ENCODE measurements around the gene PM20D1. TPM values are rescaled to one million over a fixed set of nuclear protein-coding genes. Genes with fewer than 3 reads are reported as not detected.
"Not testable (repeated sequence)": the region's sequence is repeated elsewhere in the genome, so short reads cannot be mapped to it uniquely, and the experiment has no call there.

The PM20D1 gene
- total RNA-seq, 1 experiment from 2014 or later, result 0.26 TPM

DNA sequence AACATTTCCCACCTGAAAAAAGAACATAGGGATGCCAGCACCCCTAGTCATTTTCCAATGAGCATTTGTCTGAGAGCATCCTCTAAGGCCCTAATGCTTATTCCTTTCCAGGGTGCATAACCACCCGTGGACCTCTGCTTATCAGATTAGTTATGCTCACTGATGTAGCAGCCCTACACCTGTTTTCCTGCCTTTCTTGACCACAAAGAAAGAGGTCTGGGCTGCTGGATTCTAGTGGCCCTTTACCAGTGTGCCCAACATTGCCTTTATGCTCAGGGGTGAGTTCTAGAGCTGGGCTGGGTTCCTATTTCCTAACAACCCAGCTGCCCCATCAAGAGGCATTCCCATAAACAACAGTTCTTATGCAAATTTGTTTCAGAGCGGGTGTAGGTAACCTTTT is 20.3 kb upstream of the PM20D1 start:
- Mint-ChIP-seq H3K4me1 (ENCODE audit: low read depth, unreplicated experiment) (no peaks in the 10 kb centered on the region), H3K36me3 (ENCODE audit: insufficient read depth, unreplicated experiment) (no peaks in the 10 kb centered on the region), H3K9me3 (ENCODE audit: low read depth, unreplicated experiment) (no peaks in the 10 kb centered on the region), H3K4me3 (ENCODE audit: low read depth, unreplicated experiment) (no peak overlapping the region), H3K27me3 (ENCODE audit: unreplicated experiment) (peaks cover 14% of the 10 kb centered on the region), H3K27ac (ENCODE audit: unreplicated experiment) (no peak overlapping the region)
- no peak for DNase-seq
- TF ChIP-seq CTCF (IDR thresholded peaks at IDR 0.05; ENCODE audit: unreplicated experiment), result no peak
- intact Hi-C loops (cut with micrococcal nuclease; ENCODE audit: unreplicated experiment), result no loop called here
- CTCF ChIA-PET, result no interaction called here
- no TSS peak for BruUV-seq (replicated peaks)

GRCh38 chr1:205861540-205861939 is 11.6 kb upstream of the PM20D1 start:
- Mint-ChIP-seq H3K27me3 (ENCODE audit: unreplicated experiment) (peaks cover 33% of the 10 kb centered on the region), H3K9me3 (ENCODE audit: low read depth, unreplicated experiment) (peaks cover 2% of the 10 kb centered on the region), H3K4me1 (ENCODE audit: low read depth, unreplicated experiment) (peaks cover 12% of the 10 kb centered on the region), H3K4me3 (ENCODE audit: low read depth, unreplicated experiment) (no peak overlapping the region), H3K36me3 (ENCODE audit: insufficient read depth, unreplicated experiment) (no peaks in the 10 kb centered on the region), H3K27ac (ENCODE audit: unreplicated experiment) (no peak overlapping the region)
- CTCF ChIA-PET, result no interaction called here
- no peak for DNase-seq
- TF ChIP-seq CTCF (IDR thresholded peaks at IDR 0.05; ENCODE audit: unreplicated experiment), result no peak
- intact Hi-C loops (cut with micrococcal nuclease; ENCODE audit: unreplicated experiment), result no loop called here
- BruUV-seq (replicated peaks), result no TSS peak

GRCh38 chr1:205858141-205858961 is 8.4 kb upstream of the PM20D1 start:
- no peak overlapping the region for H3K27ac Mint-ChIP-seq (ENCODE audit: unreplicated experiment)
- no peak for TF ChIP-seq CTCF (IDR thresholded peaks at IDR 0.05; ENCODE audit: unreplicated experiment)
- H3K27me3 Mint-ChIP-seq (ENCODE audit: unreplicated experiment), result peaks cover 12% of the 10 kb centered on the region
- CTCF ChIA-PET, result interaction anchor here (1.1 kb wide), 1 partner anchor 66 kb away, joined by 6 read pairs; no protein-coding TSS in a partner anchor
- no peak for DNase-seq
- intact Hi-C loops (cut with micrococcal nuclease; ENCODE audit: unreplicated experiment), result loop anchor here (10.0 kb wide), 1 partner anchor 64 kb away; no protein-coding TSS in a partner anchor
- BruUV-seq (replicated peaks), result no TSS peak
- peaks cover 8% of the 10 kb centered on the region for H3K9me3 Mint-ChIP-seq (ENCODE audit: low read depth, unreplicated experiment)
- peaks cover 12% of the 10 kb centered on the region for H3K4me1 Mint-ChIP-seq (ENCODE audit: low read depth, unreplicated experiment)
- H3K4me3 Mint-ChIP-seq (ENCODE audit: low read depth, unreplicated experiment), result peak overlapping the region; percentile 1
- H3K36me3 Mint-ChIP-seq (ENCODE audit: insufficient read depth, unreplicated experiment), result no peaks in the 10 kb centered on the region

DNA sequence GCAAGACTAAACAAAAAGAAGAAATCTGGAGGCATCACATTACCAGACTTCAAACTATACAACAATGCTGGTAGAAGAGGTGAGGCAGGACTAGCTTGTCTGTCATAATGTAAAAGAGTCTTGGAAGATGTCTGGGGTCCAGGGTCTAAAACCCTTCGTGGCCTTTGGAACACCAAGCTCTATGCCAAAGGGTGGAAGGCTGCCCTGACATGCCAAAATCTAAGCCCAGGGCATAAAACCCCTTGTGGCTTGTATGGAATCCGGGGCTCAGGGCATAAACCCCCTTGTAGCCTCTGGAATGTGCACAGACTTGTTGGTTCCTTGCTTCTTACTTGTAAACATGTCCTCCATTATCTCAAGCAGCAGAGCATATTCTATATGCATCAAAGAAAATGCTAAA is 7.6 kb upstream of the PM20D1 start:
- H3K4me3 Mint-ChIP-seq (ENCODE audit: low read depth, unreplicated experiment); H3K27ac Mint-ChIP-seq (ENCODE audit: unreplicated experiment); DNase-seq; BruUV-seq (replicated peaks); H3K27me3 Mint-ChIP-seq (ENCODE audit: unreplicated experiment); CTCF ChIA-PET; H3K36me3 Mint-ChIP-seq (ENCODE audit: insufficient read depth, unreplicated experiment); H3K9me3 Mint-ChIP-seq (ENCODE audit: low read depth, unreplicated experiment): not testable (repeated sequence)
- H3K4me1 Mint-ChIP-seq (ENCODE audit: low read depth, unreplicated experiment), result peaks cover 12% of the 10 kb centered on the region
- intact Hi-C loops (cut with micrococcal nuclease; ENCODE audit: unreplicated experiment), result loop anchor here (10.0 kb wide), 1 partner anchor 63 kb away; no protein-coding TSS in a partner anchor

GRCh38 chr1:205856433-205856832 is 6.5 kb upstream of the PM20D1 start:
- Mint-ChIP-seq H3K36me3 (ENCODE audit: insufficient read depth, unreplicated experiment) (no peaks in the 10 kb centered on the region), H3K4me3 (ENCODE audit: low read depth, unreplicated experiment) (no peak overlapping the region), H3K27me3 (ENCODE audit: unreplicated experiment) (no peaks in the 10 kb centered on the region), H3K9me3 (ENCODE audit: low read depth, unreplicated experiment) (peaks cover 8% of the 10 kb centered on the region), H3K4me1 (ENCODE audit: low read depth, unreplicated experiment) (peaks cover 17% of the 10 kb centered on the region), H3K27ac (ENCODE audit: unreplicated experiment) (no peak overlapping the region)
- CTCF ChIA-PET, result no interaction called here
- DNase-seq, result no peak
- TF ChIP-seq CTCF (IDR thresholded peaks at IDR 0.05; ENCODE audit: unreplicated experiment), result no peak
- BruUV-seq (replicated peaks), result no TSS peak
- intact Hi-C loops (cut with micrococcal nuclease; ENCODE audit: unreplicated experiment), result loop anchor here (10.0 kb wide), 1 partner anchor 62 kb away; no protein-coding TSS in a partner anchor

Measured in Calu3 (cell line).